SK-N-SH treated with all-trans-retinoic acid at 6 μM for 48 hours (cell line): ENCODE measurements around the gene ATP10B.

Source experiments
- ATAC-seq: fragments of 200-7000 bp; cut with Tn5 transposase; 3 replicates; pipeline ENCODE4 v1.9.1; 2020; ENCODE audit warnings: mild to moderate bottlenecking, moderate library complexity
- BACH2 ChIP-seq: fragments of 250-450 bp; sonication (Bioruptor Pico); IDR thresholded peaks from 2 replicates; pipeline ENCODE4 v1.9.0; 2021; ENCODE audit warnings: mild to moderate bottlenecking, borderline replicate concordance
- CSDC2 ChIP-seq: fragments of 250-450 bp; sonication (Bioruptor Pico); IDR thresholded peaks from 2 replicates; pipeline ENCODE4 v1.5.0; 2020; ENCODE audit warnings: mild to moderate bottlenecking, moderate library complexity
- ESRRG ChIP-seq: fragments of 250-450 bp; sonication (Bioruptor Pico); IDR thresholded peaks from 2 replicates; pipeline ENCODE4 v1.6.1; 2021; ENCODE audit warnings: mild to moderate bottlenecking
- GLIS3 ChIP-seq: fragments of 250-450 bp; sonication (Bioruptor Pico); IDR thresholded peaks from 2 replicates; pipeline ENCODE4 v1.5.0; 2020; ENCODE audit warnings: mild to moderate bottlenecking, moderate library complexity
- ISL1 ChIP-seq: fragments of 250-450 bp; sonication (Bioruptor Pico); IDR thresholded peaks from 2 replicates; pipeline ENCODE4 v2.1.2; 2022; ENCODE audit warnings: mild to moderate bottlenecking, moderate library complexity
- PPARA ChIP-seq: fragments of 250-450 bp; sonication (Bioruptor Pico); IDR thresholded peaks from 2 replicates; pipeline ENCODE4 v1.5.0; 2020; ENCODE audit warnings: mild to moderate bottlenecking, borderline replicate concordance
- RARB ChIP-seq: fragments of 250-450 bp; sonication (Bioruptor Pico); IDR thresholded peaks from 2 replicates; pipeline ENCODE4 v1.8.0; 2021; ENCODE audit warnings: mild to moderate bottlenecking, moderate library complexity
- SNAI2 ChIP-seq: fragments of 250-450 bp; sonication (Bioruptor Pico); IDR thresholded peaks from 2 replicates; pipeline ENCODE4 v1.5.0; 2020; ENCODE audit warnings: mild to moderate bottlenecking, moderate library complexity
- TCF4 ChIP-seq: fragments of 250-450 bp; sonication (Bioruptor Pico); IDR thresholded peaks from 2 replicates; pipeline ENCODE4 v1.8.0; 2021; ENCODE audit warnings: mild to moderate bottlenecking, moderate library complexity, borderline replicate concordance
- TOX ChIP-seq: fragments of 250-450 bp; sonication (Bioruptor Pico); IDR thresholded peaks from 2 replicates; pipeline ENCODE4 v1.8.0; 2021; ENCODE audit warnings: mild to moderate bottlenecking, moderate library complexity, borderline replicate concordance
- ZFP3 ChIP-seq: fragments of 250-450 bp; sonication (Bioruptor Pico); IDR thresholded peaks from 2 replicates; pipeline ENCODE4 v1.5.0; 2020; ENCODE audit warnings: mild to moderate bottlenecking, moderate library complexity
- ZFP30 ChIP-seq: fragments of 450-650 bp; formaldehyde crosslinking; IDR thresholded peaks from 2 replicates; pipeline ENCODE4 v1.5.0; 2022; ENCODE audit warnings: mild to moderate bottlenecking, moderate library complexity
- ZNF565 ChIP-seq: fragments of 450-650 bp; formaldehyde crosslinking; conservative IDR thresholded peaks from 2 replicates; pipeline ENCODE4 v1.5.0; 2020; ENCODE audit warnings: low read depth, mild to moderate bottlenecking, moderate library complexity
- ZNF70 ChIP-seq: fragments of 450-650 bp; formaldehyde crosslinking; IDR thresholded peaks from 2 replicates; pipeline ENCODE4 v1.5.0; 2020; ENCODE audit warnings: mild to moderate bottlenecking, moderate library complexity
- ZNF8 ChIP-seq: fragments of 450-650 bp; formaldehyde crosslinking; IDR thresholded peaks from 2 replicates; pipeline ENCODE4 v1.5.0; 2020; ENCODE audit warnings: mild to moderate bottlenecking, moderate library complexity
- TF ChIP-seq, protein P1 (sequence below): fragments of 250-450 bp; sonication (Bioruptor Pico); IDR thresholded peaks from 2 replicates; pipeline ENCODE4 v1.8.0; 2021; ENCODE audit warnings: low read depth, mild to moderate bottlenecking, moderate library complexity, borderline replicate concordance
- TF ChIP-seq, protein P2 (sequence below): fragments of 250-450 bp; sonication (Bioruptor Pico); IDR thresholded peaks from 2 replicates; pipeline ENCODE4 v1.5.1; 2021; ENCODE audit warnings: mild to moderate bottlenecking, moderate library complexity
- TF ChIP-seq, protein P3 (sequence below): fragments of 250-450 bp; sonication (Bioruptor Pico); IDR thresholded peaks from 2 replicates; pipeline ENCODE4 v1.5.0; 2020; ENCODE audit warnings: mild to moderate bottlenecking, moderate library complexity
- TF ChIP-seq, protein P4 (sequence below): fragments of 250-450 bp; sonication (Bioruptor Pico); IDR thresholded peaks from 2 replicates; pipeline ENCODE4 v1.5.1; 2020; ENCODE audit warnings: low read depth, mild to moderate bottlenecking, moderate library complexity

Gene ATP10B

DNA sequence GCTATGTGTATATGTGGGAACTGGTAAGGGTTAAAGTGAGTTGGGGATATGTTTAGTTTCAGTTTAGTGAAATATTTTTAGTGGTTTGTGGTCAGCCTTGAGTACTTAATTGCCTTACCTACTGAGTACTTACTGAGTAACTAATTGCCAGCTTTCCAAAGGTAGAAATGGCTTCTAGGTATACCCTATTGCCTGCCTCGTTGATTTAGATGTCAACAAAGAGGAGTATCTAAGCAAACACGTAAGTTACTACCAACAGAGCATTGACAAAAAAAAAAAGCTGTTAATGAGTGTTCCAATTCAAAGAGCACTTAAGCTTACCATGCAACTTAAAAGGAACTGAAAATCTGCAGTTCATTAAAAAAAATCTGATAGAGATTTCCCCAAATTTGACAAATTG lies 8.8 kb downstream of the ATP10B start:
- ATAC-seq: no peak
- TF ChIP-seq ZNF70 (CRISPR knock-in tag) (no peak), PPARA (CRISPR knock-in tag) (no peak), TCF4 (CRISPR knock-in tag) (no peak), ZFP30 (no peak), TOX (CRISPR knock-in tag) (no peak), ISL1 (no peak), SNAI2 (CRISPR knock-in tag) (no peak), BACH2 (CRISPR knock-in tag) (no peak), ZNF8 (no peak), GLIS3 (CRISPR knock-in tag) (no peak), RARB (CRISPR knock-in tag) (no peak), ZFP3 (CRISPR knock-in tag) (no peak), ZNF565 (CRISPR knock-in tag) (no peak), ESRRG (CRISPR knock-in tag) (no peak)
- TF ChIP-seq, protein P1, sequence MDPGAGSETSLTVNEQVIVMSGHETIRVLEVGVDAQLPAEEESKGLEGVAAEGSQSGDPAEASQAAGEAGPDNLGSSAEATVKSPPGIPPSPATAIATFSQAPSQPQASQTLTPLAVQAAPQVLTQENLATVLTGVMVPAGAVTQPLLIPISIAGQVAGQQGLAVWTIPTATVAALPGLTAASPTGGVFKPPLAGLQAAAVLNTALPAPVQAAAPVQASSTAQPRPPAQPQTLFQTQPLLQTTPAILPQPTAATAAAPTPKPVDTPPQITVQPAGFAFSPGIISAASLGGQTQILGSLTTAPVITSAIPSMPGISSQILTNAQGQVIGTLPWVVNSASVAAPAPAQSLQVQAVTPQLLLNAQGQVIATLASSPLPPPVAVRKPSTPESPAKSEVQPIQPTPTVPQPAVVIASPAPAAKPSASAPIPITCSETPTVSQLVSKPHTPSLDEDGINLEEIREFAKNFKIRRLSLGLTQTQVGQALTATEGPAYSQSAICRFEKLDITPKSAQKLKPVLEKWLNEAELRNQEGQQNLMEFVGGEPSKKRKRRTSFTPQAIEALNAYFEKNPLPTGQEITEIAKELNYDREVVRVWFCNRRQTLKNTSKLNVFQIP (CRISPR knock-in tag): no peak
- TF ChIP-seq, protein P2, sequence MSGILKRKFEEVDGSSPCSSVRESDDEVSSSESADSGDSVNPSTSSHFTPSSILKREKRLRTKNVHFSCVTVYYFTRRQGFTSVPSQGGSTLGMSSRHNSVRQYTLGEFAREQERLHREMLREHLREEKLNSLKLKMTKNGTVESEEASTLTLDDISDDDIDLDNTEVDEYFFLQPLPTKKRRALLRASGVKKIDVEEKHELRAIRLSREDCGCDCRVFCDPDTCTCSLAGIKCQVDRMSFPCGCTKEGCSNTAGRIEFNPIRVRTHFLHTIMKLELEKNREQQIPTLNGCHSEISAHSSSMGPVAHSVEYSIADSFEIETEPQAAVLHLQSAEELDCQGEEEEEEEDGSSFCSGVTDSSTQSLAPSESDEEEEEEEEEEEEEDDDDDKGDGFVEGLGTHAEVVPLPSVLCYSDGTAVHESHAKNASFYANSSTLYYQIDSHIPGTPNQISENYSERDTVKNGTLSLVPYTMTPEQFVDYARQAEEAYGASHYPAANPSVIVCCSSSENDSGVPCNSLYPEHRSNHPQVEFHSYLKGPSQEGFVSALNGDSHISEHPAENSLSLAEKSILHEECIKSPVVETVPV (CRISPR knock-in tag): no peak
- TF ChIP-seq, protein P3, sequence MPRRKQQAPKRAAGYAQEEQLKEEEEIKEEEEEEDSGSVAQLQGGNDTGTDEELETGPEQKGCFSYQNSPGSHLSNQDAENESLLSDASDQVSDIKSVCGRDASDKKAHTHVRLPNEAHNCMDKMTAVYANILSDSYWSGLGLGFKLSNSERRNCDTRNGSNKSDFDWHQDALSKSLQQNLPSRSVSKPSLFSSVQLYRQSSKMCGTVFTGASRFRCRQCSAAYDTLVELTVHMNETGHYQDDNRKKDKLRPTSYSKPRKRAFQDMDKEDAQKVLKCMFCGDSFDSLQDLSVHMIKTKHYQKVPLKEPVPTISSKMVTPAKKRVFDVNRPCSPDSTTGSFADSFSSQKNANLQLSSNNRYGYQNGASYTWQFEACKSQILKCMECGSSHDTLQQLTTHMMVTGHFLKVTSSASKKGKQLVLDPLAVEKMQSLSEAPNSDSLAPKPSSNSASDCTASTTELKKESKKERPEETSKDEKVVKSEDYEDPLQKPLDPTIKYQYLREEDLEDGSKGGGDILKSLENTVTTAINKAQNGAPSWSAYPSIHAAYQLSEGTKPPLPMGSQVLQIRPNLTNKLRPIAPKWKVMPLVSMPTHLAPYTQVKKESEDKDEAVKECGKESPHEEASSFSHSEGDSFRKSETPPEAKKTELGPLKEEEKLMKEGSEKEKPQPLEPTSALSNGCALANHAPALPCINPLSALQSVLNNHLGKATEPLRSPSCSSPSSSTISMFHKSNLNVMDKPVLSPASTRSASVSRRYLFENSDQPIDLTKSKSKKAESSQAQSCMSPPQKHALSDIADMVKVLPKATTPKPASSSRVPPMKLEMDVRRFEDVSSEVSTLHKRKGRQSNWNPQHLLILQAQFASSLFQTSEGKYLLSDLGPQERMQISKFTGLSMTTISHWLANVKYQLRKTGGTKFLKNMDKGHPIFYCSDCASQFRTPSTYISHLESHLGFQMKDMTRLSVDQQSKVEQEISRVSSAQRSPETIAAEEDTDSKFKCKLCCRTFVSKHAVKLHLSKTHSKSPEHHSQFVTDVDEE (CRISPR knock-in tag): no peak
- TF ChIP-seq, protein P4, sequence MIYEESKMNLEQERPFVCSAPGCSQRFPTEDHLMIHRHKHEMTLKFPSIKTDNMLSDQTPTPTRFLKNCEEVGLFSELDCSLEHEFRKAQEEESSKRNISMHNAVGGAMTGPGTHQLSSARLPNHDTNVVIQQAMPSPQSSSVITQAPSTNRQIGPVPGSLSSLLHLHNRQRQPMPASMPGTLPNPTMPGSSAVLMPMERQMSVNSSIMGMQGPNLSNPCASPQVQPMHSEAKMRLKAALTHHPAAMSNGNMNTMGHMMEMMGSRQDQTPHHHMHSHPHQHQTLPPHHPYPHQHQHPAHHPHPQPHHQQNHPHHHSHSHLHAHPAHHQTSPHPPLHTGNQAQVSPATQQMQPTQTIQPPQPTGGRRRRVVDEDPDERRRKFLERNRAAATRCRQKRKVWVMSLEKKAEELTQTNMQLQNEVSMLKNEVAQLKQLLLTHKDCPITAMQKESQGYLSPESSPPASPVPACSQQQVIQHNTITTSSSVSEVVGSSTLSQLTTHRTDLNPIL (CRISPR knock-in tag): no peak

DNA sequence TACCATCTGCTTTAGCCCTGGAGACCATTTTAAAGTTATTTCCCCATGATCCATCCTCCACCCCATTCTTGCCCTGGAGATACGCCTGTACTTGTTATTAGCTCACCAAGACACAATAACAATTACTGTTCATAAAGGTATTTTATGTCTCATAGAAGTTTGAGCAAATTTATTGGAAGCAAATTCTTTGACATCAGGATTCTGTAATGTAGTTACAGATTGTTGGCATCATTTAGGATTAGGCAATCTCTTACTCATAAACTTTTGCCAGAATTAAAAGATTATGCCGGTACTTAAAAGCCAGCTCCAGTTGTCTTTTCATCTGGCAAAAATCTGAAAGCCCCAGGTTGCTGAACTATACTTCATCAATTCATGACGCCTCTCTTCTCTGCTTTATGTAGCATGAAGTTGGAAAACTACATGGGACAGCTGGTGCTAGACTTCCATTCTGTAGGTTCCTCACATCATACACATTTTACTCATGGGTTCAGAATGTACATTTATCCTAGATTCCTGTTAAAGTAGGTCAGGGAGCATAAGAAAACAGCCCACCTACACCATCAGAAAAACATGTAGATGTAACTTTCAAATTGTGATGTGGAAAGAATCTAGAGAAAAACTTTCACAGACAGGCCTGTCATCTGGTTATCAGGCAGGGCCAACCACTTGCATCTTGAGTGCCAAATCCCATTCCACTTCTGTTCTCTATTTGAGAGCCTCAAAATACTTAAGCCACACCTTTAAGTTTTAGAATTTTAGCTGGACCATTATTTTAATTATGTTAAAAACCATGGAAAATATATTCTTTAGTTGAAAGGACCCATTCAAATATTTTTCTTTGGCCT lies 14.0 kb downstream of the ATP10B start:
- TF ChIP-seq CSDC2 (no peak), ZNF8 (no peak), GLIS3 (CRISPR knock-in tag) (no peak), RARB (CRISPR knock-in tag) (no peak)
- TF ChIP-seq, protein P1 (CRISPR knock-in tag): no peak
- TF ChIP-seq, protein P2 (CRISPR knock-in tag): no peak
- TF ChIP-seq, protein P4 (CRISPR knock-in tag): no peak
- TF ChIP-seq, all 23 proteins: peak for 0
- ATAC-seq: no peak
